GM23338 (cell line): ENCODE results near the gene IRF3. TPM values are rescaled to one million over a fixed set of nuclear protein-coding genes. Genes with fewer than 3 reads are reported as not detected.

ENCODE experiments used
- CREB1 ChIP-seq: fragments of 250-450 bp; sonication (Bioruptor Pico); IDR thresholded peaks from 2 replicates; pipeline ENCODE4 v1.5.0; 2020; ENCODE audit warnings: low read depth, mild to moderate bottlenecking, moderate library complexity
- CTCF ChIP-seq, 2 experiments: fragments of 200-600 bp in 1 of 2; sonication (generic) in 1 of 2; conservative IDR thresholded peaks; 2 replicates each; pipeline versions ENCODE4 v1.5.1 to v1.6.1; 2016 to 2017; ENCODE audit warnings: antibody characterized with exemption in 2 of 2, low read depth in 2 of 2, mild to moderate bottlenecking in 2 of 2, moderate library complexity in 1 of 2
- EZH2 ChIP-seq: fragments of 200-600 bp; sonication (generic); IDR thresholded peaks from one replicate; pipeline ENCODE4 v1.8.0; 2017; ENCODE audit warnings: antibody characterized with exemption, mild to moderate bottlenecking, low read depth; ENCODE audit not compliant: unreplicated experiment
- EZH2phosphoT487 ChIP-seq: fragments of 200-600 bp; sonication (generic); IDR thresholded peaks from one replicate; pipeline ENCODE4 v1.8.1; 2018; ENCODE audit warnings: antibody characterized with exemption; ENCODE audit not compliant: unreplicated experiment
- JUNB ChIP-seq: IDR thresholded peaks from one replicate; pipeline ENCODE4 v1.6.1; 2016; ENCODE audit warnings: antibody characterized with exemption; ENCODE audit not compliant: unreplicated experiment
- NANOG ChIP-seq: IDR thresholded peaks from 2 replicates; pipeline ENCODE4 v1.6.1; 2016; ENCODE audit warnings: antibody characterized with exemption, borderline replicate concordance
- REST ChIP-seq: IDR thresholded peaks from one replicate; pipeline ENCODE4 v1.6.1; 2018; ENCODE audit warnings: antibody characterized with exemption; ENCODE audit not compliant: unreplicated experiment
- ZNF114 ChIP-seq: fragments of 250-450 bp; sonication (Bioruptor Pico); IDR thresholded peaks from 2 replicates; pipeline ENCODE4 v1.5.0; 2020; ENCODE audit warnings: mild to moderate bottlenecking, moderate library complexity
- ZNF331 ChIP-seq: fragments of 250-450 bp; sonication (Bioruptor Pico); IDR thresholded peaks from 2 replicates; pipeline ENCODE4 v1.5.0; 2020; ENCODE audit warnings: low read depth, mild to moderate bottlenecking, moderate library complexity
- ZNF462 ChIP-seq: fragments of 250-450 bp; sonication (Bioruptor Pico); IDR thresholded peaks from 2 replicates; pipeline ENCODE4 v1.5.0; 2020; ENCODE audit warnings: mild to moderate bottlenecking, moderate library complexity
- polyA plus RNA-seq: library from polyadenylated mRNA; unstranded; fragments of >200 nt; fragmentation: Nextera tagmentation; extraction: Ambion mirVana; gene quantifications from 2 replicates; pipeline ENCODE4 v1.2.1, GENCODE V29; 2016
- total RNA-seq: library from RNA; depleted of rRNA; stranded (reverse); fragments of >200 nt; shearing (Covaris generic); gene quantifications from 2 replicates; pipeline ENCODE4 v1.2.3, GENCODE V29; 2014

IRF3 gene
- total and polyA plus RNA-seq, 2 experiments from 2014 or later = 57.4 to 164 TPM

- no peak for TF ChIP-seq ZNF462 (CRISPR knock-in tag)
- no peak for TF ChIP-seq EZH2
- no peak for TF ChIP-seq ZNF114 (CRISPR knock-in tag)
- no peak for TF ChIP-seq REST
- no peak for TF ChIP-seq JUNB
- no peak for TF ChIP-seq CTCF (conservative IDR thresholded peaks at IDR 0.05; ENCODE audit: low read depth in 2 of 2)
- no peak for TF ChIP-seq EZH2phosphoT487
- TF ChIP-seq ZNF331 (CRISPR knock-in tag) = no peak
- TF ChIP-seq NANOG = no peak
- TF ChIP-seq CREB1 (CRISPR knock-in tag) = no peak
Measured at GRCh38 chr19:49652551-49653465, 12.8 kb downstream of the IRF3 start (continued).
